Upper lobe of left lung (tissue), 6 donors: ENCODE results near the gene HPX. TPM values are rescaled to one million over a fixed set of nuclear protein-coding genes. Genes with fewer than 3 reads are reported as not detected.
A peak's percentile ranks its signal among the peaks of the same experiment; 100 is the strongest.

ENCODE experiments used
- ATAC-seq, 2 donors: fragments of 200-7000 bp; cut with Tn5 transposase; one replicate each; pipeline ENCODE4 v1.9.1; 2022; ENCODE audit warnings: mild to moderate bottlenecking in 2 of 2, moderate library complexity in 2 of 2; ENCODE audit not compliant: low FRiP score in 2 of 2
- DNase-seq, 2 donors: peaks; one replicate each; pipeline ENCODE4 v3.0.0-alpha.2; 2019 to 2020
- H3K27ac ChIP-seq, 4 donors: fragments of 200-600 bp; sonication (generic); one replicate each; pipeline ENCODE4 v1.5.1; 2016 to 2019
- H3K27me3 ChIP-seq, 4 donors: fragments of 200-600 bp; sonication (generic); one replicate each; pipeline ENCODE4 v1.5.1; 2017 to 2019
- H3K36me3 ChIP-seq, 4 donors: fragments of 200-600 bp; sonication (generic); one replicate each; pipeline ENCODE4 v1.5.1; 2016 to 2019
- H3K4me1 ChIP-seq, 4 donors: fragments of 200-600 bp; sonication (generic); one replicate each; pipeline ENCODE4 v1.5.1; 2018 to 2019
- H3K4me3 ChIP-seq, 4 donors: fragments of 200-600 bp; sonication (generic); one replicate each; pipeline ENCODE4 v1.5.1; 2017 to 2019; ENCODE audit warnings: mild to moderate bottlenecking in 2 of 4, moderate library complexity in 1 of 4
- H3K9me3 ChIP-seq, 4 donors: fragments of 200-600 bp; sonication (generic); one replicate each; pipeline ENCODE4 v1.5.1; 2018 to 2019
- EP300 ChIP-seq, 4 donors: sonication (generic); formaldehyde crosslinking; IDR thresholded peaks; one replicate each; pipeline ENCODE4 v1.5.1; 2017; ENCODE audit warnings: antibody characterized with exemption in 4 of 4, control low read depth in 2 of 4
- POLR2A ChIP-seq, 4 donors: fragments of 450-650 bp; IDR thresholded peaks; one replicate each; pipeline ENCODE4 v1.5.1; 2016 to 2017; ENCODE audit warnings: antibody characterized with exemption in 4 of 4, mild to moderate bottlenecking in 2 of 4
- POLR2AphosphoS5 ChIP-seq, 2 donors: sonication (generic); formaldehyde crosslinking; IDR thresholded peaks; one replicate each; pipeline ENCODE4 v1.5.1; 2017; ENCODE audit warnings: antibody characterized with exemption in 2 of 2
- WGBS, 2 donors: methylation state at CpG; one replicate each; pipeline ENCODE4 v1.1.5; 2017 to 2018; 5-methylcytosine and 5-hydroxymethylcytosine counted together
- total RNA-seq, 6 donors: library from RNA; depleted of rRNA in 4 of 6; stranded (reverse); fragments of >200 nt in 4 of 6; gene quantifications; one replicate each; pipeline versions ENCODE4 v1.1.0 to v1.2.1, GENCODE V29; 2016 to 2021
- TF ChIP-seq, protein P1 (sequence below), 6 experiments: fragments of 450-650 bp in 4 of 6; fragments of 200-600 bp in 2 of 6; sonication (generic) in 2 of 6; IDR thresholded peaks; one replicate each; pipeline ENCODE4 v1.5.1; 2016 to 2019; ENCODE audit warnings: antibody characterized with exemption in 6 of 6
- donor health status: DM: no; HTN: no; CAD: no; lungs with moderate emphysema.
- donor health status: DM: no; HTN: yes; CAD: no; lungs with severe emphysema.

HPX gene
- total RNA-seq, 6 donors from 2014 or later: 0.67 to 3.6 (median 2.6) TPM

- peak overlapping the region; percentile 81 to 99 (median 91) for H3K4me3 ChIP-seq
- DNase-seq (peak in 1 of 2 donors; percentile 83), ATAC-seq (peak; percentile 44 to 46)
- peaks cover 21 to 37% (median 24%) of the 10 kb centered on the region in 4 donors for H3K4me1 ChIP-seq
- TF ChIP-seq EP300 (IDR thresholded peaks at IDR 0.05) (no peak), POLR2AphosphoS5 (IDR thresholded peaks at IDR 0.05) (no peak)
- TF ChIP-seq, protein P1, sequence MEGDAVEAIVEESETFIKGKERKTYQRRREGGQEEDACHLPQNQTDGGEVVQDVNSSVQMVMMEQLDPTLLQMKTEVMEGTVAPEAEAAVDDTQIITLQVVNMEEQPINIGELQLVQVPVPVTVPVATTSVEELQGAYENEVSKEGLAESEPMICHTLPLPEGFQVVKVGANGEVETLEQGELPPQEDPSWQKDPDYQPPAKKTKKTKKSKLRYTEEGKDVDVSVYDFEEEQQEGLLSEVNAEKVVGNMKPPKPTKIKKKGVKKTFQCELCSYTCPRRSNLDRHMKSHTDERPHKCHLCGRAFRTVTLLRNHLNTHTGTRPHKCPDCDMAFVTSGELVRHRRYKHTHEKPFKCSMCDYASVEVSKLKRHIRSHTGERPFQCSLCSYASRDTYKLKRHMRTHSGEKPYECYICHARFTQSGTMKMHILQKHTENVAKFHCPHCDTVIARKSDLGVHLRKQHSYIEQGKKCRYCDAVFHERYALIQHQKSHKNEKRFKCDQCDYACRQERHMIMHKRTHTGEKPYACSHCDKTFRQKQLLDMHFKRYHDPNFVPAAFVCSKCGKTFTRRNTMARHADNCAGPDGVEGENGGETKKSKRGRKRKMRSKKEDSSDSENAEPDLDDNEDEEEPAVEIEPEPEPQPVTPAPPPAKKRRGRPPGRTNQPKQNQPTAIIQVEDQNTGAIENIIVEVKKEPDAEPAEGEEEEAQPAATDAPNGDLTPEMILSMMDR (IDR thresholded peaks at IDR 0.05): no peak
- 0 to 2% methylated on average over 11 of the region's 38 CpGs for WGBS, 2 donors
- peak overlapping the region; percentile 90 to 97 (median 94) for H3K27ac ChIP-seq
- no peaks in the 10 kb centered on the region for H3K27me3 ChIP-seq
- H3K36me3 ChIP-seq: no peaks in the 10 kb centered on the region
- H3K9me3 ChIP-seq: no peaks in the 10 kb centered on the region
Measured at GRCh38 chr11:6418557-6419008, 22.2 kb downstream of the HPX start.

DNA sequence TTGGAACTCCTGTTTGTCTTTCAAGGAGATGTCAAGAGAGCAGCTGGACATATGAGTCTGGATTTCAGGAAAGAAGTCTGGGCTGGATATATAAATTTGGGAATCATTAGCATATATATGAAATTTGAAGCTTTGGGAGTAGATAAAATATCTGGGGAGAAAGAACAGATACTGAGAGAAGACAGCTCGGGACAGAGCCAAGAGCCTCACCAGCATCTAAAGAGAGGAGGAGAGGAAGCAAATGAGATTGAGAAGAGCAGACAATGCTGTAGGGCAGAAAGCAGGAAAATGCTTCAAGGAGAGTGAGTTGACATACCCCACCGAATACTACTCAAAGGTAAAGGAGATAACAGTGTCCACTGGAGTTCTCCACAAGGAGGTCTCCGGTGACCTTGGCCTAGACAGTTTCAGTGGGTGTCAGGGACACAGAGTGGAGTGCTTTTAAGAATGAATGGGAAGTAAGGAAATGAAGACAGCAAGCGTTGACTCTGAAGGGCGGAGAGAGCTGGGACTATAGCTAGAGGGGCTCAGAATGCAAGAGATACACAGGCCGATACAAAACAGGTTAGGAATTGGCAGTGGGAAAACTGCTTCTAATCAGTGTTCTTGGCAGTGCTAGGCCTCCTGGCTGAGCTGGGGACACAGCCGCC is 22.8 kb downstream of the HPX start:
- Histone ChIP-seq H3K27ac (peak overlapping the region; percentile 90 to 97 (median 94)), H3K4me1 (peaks cover 21 to 37% (median 24%) of the 10 kb centered on the region in 4 donors), H3K36me3 (no peaks in the 10 kb centered on the region), H3K4me3 (peak overlapping the region; percentile 81 to 99 (median 91)), H3K27me3 (no peaks in the 10 kb centered on the region), H3K9me3 (no peaks in the 10 kb centered on the region)
- 48 to 52% methylated on average over 6 to 7 of the region's 7 CpGs for WGBS, 2 donors
- ATAC-seq (peak; percentile 24 to 51), DNase-seq (no peak)
- TF ChIP-seq POLR2AphosphoS5 (IDR thresholded peaks at IDR 0.05) (no peak), EP300 (IDR thresholded peaks at IDR 0.05) (no peak), POLR2A (IDR thresholded peaks at IDR 0.05) (no peak)
- TF ChIP-seq, protein P1 (IDR thresholded peaks at IDR 0.05): no peak

DNA sequence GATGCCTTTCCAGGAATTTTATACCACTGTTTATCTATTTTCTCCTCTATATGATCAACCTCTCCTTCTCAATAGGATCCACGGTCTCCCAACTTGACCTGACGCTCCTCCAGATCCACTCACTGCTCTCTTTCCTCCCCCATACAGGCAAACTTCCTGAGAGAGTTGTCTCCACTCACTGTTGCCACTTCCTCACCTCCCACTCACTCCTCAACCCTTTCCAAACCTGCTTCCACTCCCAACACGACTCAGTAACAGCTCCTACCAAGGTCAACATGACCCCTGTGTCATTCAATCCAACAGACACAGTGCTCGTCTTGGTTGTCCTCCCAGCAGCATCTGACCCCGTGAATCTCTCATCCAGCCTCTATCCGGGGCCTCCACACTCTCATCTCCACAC is 25.0 kb downstream of the HPX start:
- peaks cover 21 to 37% (median 24%) of the 10 kb centered on the region in 4 donors for H3K4me1 ChIP-seq
- H3K9me3 ChIP-seq: no peaks in the 10 kb centered on the region
- H3K27ac ChIP-seq: no peak overlapping the region
- 86 to 89% methylated on average over 6 of the region's 6 CpGs for WGBS, 2 donors
- DNase-seq: no peak
- no peak overlapping the region for H3K4me3 ChIP-seq
- no peak for ATAC-seq
- peaks cover 0 to 4% (median 3%) of the 10 kb centered on the region in 4 donors for H3K36me3 ChIP-seq
- H3K27me3 ChIP-seq: no peaks in the 10 kb centered on the region
- no peak for TF ChIP-seq POLR2AphosphoS5 (IDR thresholded peaks at IDR 0.05)

DNA sequence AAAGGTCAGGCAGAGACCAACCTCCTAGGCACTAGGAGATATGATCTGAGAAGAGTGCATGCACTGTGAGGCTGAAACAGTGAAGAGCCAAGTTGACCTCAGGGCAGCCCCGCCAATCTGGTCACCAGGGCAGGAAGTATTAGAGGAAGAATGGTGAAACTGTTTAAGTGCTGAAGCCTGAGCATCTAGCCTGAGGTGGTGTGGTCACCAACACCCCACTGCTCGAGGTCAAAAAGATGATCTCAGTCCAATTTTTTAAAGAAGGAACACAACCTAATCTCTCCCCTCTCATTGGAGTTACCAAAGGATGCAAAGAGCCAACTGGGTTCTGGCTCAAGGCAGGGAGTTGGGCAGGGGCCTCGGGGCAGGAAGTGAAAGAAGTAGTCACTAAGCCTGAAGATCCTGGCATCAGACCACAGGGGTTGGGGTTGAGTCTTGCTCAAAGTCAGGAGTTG is 25.9 kb downstream of the HPX start:
- WGBS, 2 donors: 53 to 64% methylated on average over 3 of the region's 3 CpGs
- no peaks in the 10 kb centered on the region for H3K27me3 ChIP-seq
- no peak overlapping the region for H3K27ac ChIP-seq
- H3K36me3 ChIP-seq: peaks cover 0 to 12% (median 8%) of the 10 kb centered on the region in 4 donors
- H3K4me3 ChIP-seq: no peak overlapping the region
- peaks cover 20 to 35% (median 22%) of the 10 kb centered on the region in 4 donors for H3K4me1 ChIP-seq
- H3K9me3 ChIP-seq: no peaks in the 10 kb centered on the region
- ATAC-seq (no peak), DNase-seq (no peak)
- TF ChIP-seq POLR2A (IDR thresholded peaks at IDR 0.05): no peak
- no peak for TF ChIP-seq EP300 (IDR thresholded peaks at IDR 0.05)
- no peak for TF ChIP-seq POLR2AphosphoS5 (IDR thresholded peaks at IDR 0.05)
- TF ChIP-seq, protein P1 (IDR thresholded peaks at IDR 0.05): no peak

GRCh38 chr11:6413791-6414201 is 27.0 kb downstream of the HPX start:
- 87 to 89% methylated on average over 12 of the region's 12 CpGs for WGBS, 2 donors
- ATAC-seq: no peak
- no peak overlapping the region for H3K27ac ChIP-seq

More at GRCh38 chr11:6413791-6414201, 27.0 kb downstream of the HPX start:
- Histone ChIP-seq H3K4me1 (peaks cover 14 to 25% (median 18%) of the 10 kb centered on the region in 4 donors), H3K4me3 (no peak overlapping the region), H3K27me3 (no peaks in the 10 kb centered on the region), H3K9me3 (no peaks in the 10 kb centered on the region), H3K36me3 (peaks cover 0 to 23% (median 15%) of the 10 kb centered on the region in 4 donors)
- no peak for DNase-seq
- TF ChIP-seq EP300 (IDR thresholded peaks at IDR 0.05): no peak
- no peak for TF ChIP-seq POLR2AphosphoS5 (IDR thresholded peaks at IDR 0.05)
- TF ChIP-seq, protein P1 (IDR thresholded peaks at IDR 0.05): no peak
- TF ChIP-seq POLR2A (IDR thresholded peaks at IDR 0.05): no peak
